WTC11 (cell line): ENCODE measurements around the gene C1orf146. TPM values are rescaled to one million over a fixed set of nuclear protein-coding genes. Genes with fewer than 3 reads are reported as not detected.
"Not testable (repeated sequence)": the region's sequence is repeated elsewhere in the genome, so short reads cannot be mapped to it uniquely, and the experiment has no call there.

ENCODE experiments used
- ATAC-seq: fragments of 200-7000 bp; cut with Tn5 transposase; 2 replicates; pipeline ENCODE4 v1.10.0; 2021; ENCODE audit warnings: mild to moderate bottlenecking, moderate library complexity
- CTCF ChIA-PET: fragments of 300-600 bp; sonication (Branson Sonifier 250); formaldehyde crosslinking; loops from one replicate; lab custom pipeline; 2021; ENCODE audit warnings: antibody characterized with exemption; lab: Charles Lee
- POLR2A ChIA-PET: fragments of 350-600 bp; sonication (Branson Sonifier 250); formaldehyde crosslinking; loops from one replicate; lab custom pipeline; 2021; ENCODE audit warnings: antibody characterized with exemption; lab: Charles Lee
- DNase-seq: peaks from one replicate; pipeline ENCODE4 v3.0.0; 2021; ENCODE audit warnings: low spot score
- H3K27ac Mint-ChIP-seq: 2 replicates; pipeline ENCODE4 v1.8.0; 2021; ENCODE audit warnings: mixed read lengths
- H3K27me3 Mint-ChIP-seq: 2 replicates; pipeline ENCODE4 v1.8.0; 2021; ENCODE audit warnings: low read depth, mild to moderate bottlenecking, moderate library complexity, mixed read lengths
- H3K36me3 Mint-ChIP-seq: 2 replicates; pipeline ENCODE4 v1.8.0; 2021; ENCODE audit warnings: mixed read lengths
- H3K4me1 Mint-ChIP-seq: 2 replicates; pipeline ENCODE4 v1.8.0; 2022; ENCODE audit warnings: mixed read lengths
- H3K4me3 Mint-ChIP-seq: 2 replicates; pipeline ENCODE4 v1.8.0; 2021; ENCODE audit warnings: mild to moderate bottlenecking, moderate library complexity, mixed read lengths
- H3K9me3 Mint-ChIP-seq: 2 replicates; pipeline ENCODE4 v1.8.0; 2021; ENCODE audit warnings: mixed read lengths
- FOXK1 ChIP-seq: sonication (generic); formaldehyde crosslinking; IDR thresholded peaks from 2 replicates; pipeline ENCODE4 v1.8.0; 2022; ENCODE audit warnings: mild to moderate bottlenecking, moderate library complexity, missing genetic modification reagents
- GRHL2 ChIP-seq: fragments of 250-450 bp; sonication (Bioruptor Pico); IDR thresholded peaks from 2 replicates; pipeline ENCODE4 v1.8.0; 2022; ENCODE audit warnings: mild to moderate bottlenecking, moderate library complexity; ENCODE audit not compliant: insufficient replicate concordance, severe bottlenecking
- HMGA2 ChIP-seq: fragments of 250-450 bp; sonication (Bioruptor Pico); IDR thresholded peaks from 2 replicates; pipeline ENCODE4 v1.4.0; 2021; ENCODE audit warnings: mild to moderate bottlenecking, moderate library complexity
- KAT7 ChIP-seq: sonication (generic); formaldehyde crosslinking; IDR thresholded peaks from 2 replicates; pipeline ENCODE4 v1.8.1; 2023; ENCODE audit warnings: missing genetic modification reagents, mild to moderate bottlenecking, borderline replicate concordance
- NFE2L1 ChIP-seq: sonication (generic); formaldehyde crosslinking; IDR thresholded peaks from 2 replicates; pipeline ENCODE4 v1.8.1; 2023; ENCODE audit warnings: missing genetic modification reagents
- PRRX2 ChIP-seq: fragments of 250-450 bp; sonication (Bioruptor Pico); IDR thresholded peaks from 2 replicates; pipeline ENCODE4 v1.8.0; 2021; ENCODE audit warnings: mild to moderate bottlenecking
- SOX15 ChIP-seq: fragments of 250-450 bp; sonication (Bioruptor Pico); IDR thresholded peaks from 2 replicates; pipeline ENCODE4 v1.9.0; 2021; ENCODE audit warnings: mild to moderate bottlenecking
- ZNF416 ChIP-seq: fragments of 250-450 bp; sonication (Bioruptor Pico); IDR thresholded peaks from 2 replicates; pipeline ENCODE4 v1.9.0; 2021; ENCODE audit warnings: mild to moderate bottlenecking, inconsistent platforms
- ZNF671 ChIP-seq: fragments of 250-450 bp; sonication (Bioruptor Pico); IDR thresholded peaks from 2 replicates; pipeline ENCODE4 v1.8.0; 2021; ENCODE audit warnings: mild to moderate bottlenecking
- total RNA-seq: library from RNA; stranded (reverse); gene quantifications from 3 replicates; pipeline ENCODE4 v1.2.3, GENCODE V29; 2021
- TF ChIP-seq, protein P1 (sequence below): sonication (generic); formaldehyde crosslinking; IDR thresholded peaks from 2 replicates; pipeline ENCODE4 v1.8.1; 2023; ENCODE audit warnings: mild to moderate bottlenecking, missing genetic modification reagents
- TF ChIP-seq, protein P2 (sequence below): sonication (generic); formaldehyde crosslinking; IDR thresholded peaks from 2 replicates; pipeline ENCODE4 v1.8.1; 2023; ENCODE audit warnings: mild to moderate bottlenecking, missing genetic modification reagents
- TF ChIP-seq, protein P3 (sequence below): sonication (generic); formaldehyde crosslinking; IDR thresholded peaks from 2 replicates; pipeline ENCODE4 v1.8.0; 2023; ENCODE audit warnings: missing genetic modification reagents, mild to moderate bottlenecking, borderline replicate concordance
- TF ChIP-seq, protein P4 (sequence below): sonication (generic); formaldehyde crosslinking; IDR thresholded peaks from 2 replicates; pipeline ENCODE4 v1.8.1; 2022; ENCODE audit warnings: mild to moderate bottlenecking, moderate library complexity, missing genetic modification reagents

Gene C1orf146
- total RNA-seq, 1 experiment from 2014 or later: not detected

DNA sequence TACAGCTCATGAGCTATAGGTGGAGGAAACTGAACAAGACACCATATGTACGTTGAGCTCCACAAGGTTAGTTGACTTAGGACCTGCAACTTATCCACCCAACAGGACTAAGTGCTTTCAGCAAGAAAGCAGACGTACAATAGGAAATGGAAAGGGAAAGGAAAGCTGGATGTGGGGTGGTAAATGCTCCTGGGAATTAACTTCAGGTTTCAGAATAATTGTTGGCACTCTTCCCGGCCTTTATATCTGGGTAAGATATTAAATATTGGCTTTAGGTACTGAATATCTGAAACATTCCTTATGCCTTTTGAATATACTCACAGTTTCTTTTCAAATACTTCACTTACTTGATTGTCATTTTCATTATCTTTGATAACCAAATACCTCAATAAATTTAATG is 44.8 kb downstream of the C1orf146 start (continued):
- TF ChIP-seq, protein P1, sequence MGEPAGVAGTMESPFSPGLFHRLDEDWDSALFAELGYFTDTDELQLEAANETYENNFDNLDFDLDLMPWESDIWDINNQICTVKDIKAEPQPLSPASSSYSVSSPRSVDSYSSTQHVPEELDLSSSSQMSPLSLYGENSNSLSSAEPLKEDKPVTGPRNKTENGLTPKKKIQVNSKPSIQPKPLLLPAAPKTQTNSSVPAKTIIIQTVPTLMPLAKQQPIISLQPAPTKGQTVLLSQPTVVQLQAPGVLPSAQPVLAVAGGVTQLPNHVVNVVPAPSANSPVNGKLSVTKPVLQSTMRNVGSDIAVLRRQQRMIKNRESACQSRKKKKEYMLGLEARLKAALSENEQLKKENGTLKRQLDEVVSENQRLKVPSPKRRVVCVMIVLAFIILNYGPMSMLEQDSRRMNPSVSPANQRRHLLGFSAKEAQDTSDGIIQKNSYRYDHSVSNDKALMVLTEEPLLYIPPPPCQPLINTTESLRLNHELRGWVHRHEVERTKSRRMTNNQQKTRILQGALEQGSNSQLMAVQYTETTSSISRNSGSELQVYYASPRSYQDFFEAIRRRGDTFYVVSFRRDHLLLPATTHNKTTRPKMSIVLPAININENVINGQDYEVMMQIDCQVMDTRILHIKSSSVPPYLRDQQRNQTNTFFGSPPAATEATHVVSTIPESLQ (CRISPR knock-in tag): no peak

DNA sequence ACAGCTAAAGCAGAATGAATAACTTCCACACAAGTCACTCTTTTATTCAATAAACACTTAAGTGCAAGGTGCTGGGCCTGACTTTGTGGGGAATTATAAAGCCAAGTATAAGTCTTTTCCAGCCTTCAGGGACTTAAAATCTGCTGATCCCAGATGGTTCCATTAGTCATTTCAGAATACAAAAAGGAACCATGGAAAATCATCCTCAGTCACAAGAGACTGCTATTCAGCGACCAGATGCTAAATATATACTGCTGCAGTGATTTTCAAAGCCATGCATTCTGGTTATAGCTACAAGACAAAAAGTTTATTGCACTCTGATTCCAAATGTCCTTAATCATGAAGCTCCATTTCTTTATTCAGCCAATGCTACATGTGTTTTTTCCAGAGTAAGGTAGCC is 55.3 kb downstream of the C1orf146 start:
- H3K27me3 Mint-ChIP-seq: no peaks in the 10 kb centered on the region
- DNase-seq (no peak), ATAC-seq (no peak)
- H3K4me3 Mint-ChIP-seq: no peak overlapping the region
- H3K27ac Mint-ChIP-seq: no peak overlapping the region
- H3K9me3 Mint-ChIP-seq: no peaks in the 10 kb centered on the region
- CTCF ChIA-PET: interaction anchor here (0.7 to 1.3 kb wide), 2 partner anchors 19 to 785 kb away, joined by 4 to 5 read pairs; no protein-coding TSS in a partner anchor
- TF ChIP-seq NFE2L1 (CRISPR knock-in tag) (no peak), SOX15 (no peak), ZNF416 (CRISPR knock-in tag) (no peak)
- H3K36me3 Mint-ChIP-seq: peaks cover 43% of the 10 kb centered on the region
- POLR2A ChIA-PET: interaction anchor here (0.6 kb wide), 1 partner anchor 324 kb away, joined by 3 read pairs; no protein-coding TSS in a partner anchor
- H3K4me1 Mint-ChIP-seq: no peaks in the 10 kb centered on the region

DNA sequence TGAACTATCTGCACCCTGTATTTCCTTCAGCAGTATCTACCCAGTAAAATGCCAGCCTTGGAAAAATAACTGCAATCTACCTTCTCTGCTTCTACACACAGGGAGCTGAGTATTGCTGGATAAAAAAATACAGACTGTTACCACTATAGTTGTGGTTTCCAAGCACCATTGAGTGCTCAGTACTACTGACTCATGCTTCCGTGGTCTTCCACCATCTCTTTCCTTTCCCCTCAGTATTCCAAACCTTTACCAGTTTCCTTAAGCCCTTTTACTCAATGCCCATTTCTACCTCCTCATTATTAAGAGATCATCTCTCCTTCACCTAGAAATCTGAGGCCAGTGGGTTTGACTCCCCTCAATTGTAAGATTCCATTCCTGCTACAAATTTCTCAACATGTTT is 57.2 kb downstream of the C1orf146 start:
- no peak overlapping the region for H3K4me3 Mint-ChIP-seq
- H3K27ac Mint-ChIP-seq: no peak overlapping the region
- TF ChIP-seq, protein P2, sequence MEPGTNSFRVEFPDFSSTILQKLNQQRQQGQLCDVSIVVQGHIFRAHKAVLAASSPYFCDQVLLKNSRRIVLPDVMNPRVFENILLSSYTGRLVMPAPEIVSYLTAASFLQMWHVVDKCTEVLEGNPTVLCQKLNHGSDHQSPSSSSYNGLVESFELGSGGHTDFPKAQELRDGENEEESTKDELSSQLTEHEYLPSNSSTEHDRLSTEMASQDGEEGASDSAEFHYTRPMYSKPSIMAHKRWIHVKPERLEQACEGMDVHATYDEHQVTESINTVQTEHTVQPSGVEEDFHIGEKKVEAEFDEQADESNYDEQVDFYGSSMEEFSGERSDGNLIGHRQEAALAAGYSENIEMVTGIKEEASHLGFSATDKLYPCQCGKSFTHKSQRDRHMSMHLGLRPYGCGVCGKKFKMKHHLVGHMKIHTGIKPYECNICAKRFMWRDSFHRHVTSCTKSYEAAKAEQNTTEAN (CRISPR knock-in tag): no peak
- no peak for TF ChIP-seq GRHL2 (CRISPR knock-in tag)
- ChIA-PET CTCF (no interaction called here), POLR2A (no interaction called here)
- no peaks in the 10 kb centered on the region for H3K9me3 Mint-ChIP-seq
- H3K36me3 Mint-ChIP-seq: peaks cover 39% of the 10 kb centered on the region
- no peaks in the 10 kb centered on the region for H3K4me1 Mint-ChIP-seq
- ATAC-seq: no peak
- H3K27me3 Mint-ChIP-seq: no peaks in the 10 kb centered on the region
- DNase-seq: no peak

DNA sequence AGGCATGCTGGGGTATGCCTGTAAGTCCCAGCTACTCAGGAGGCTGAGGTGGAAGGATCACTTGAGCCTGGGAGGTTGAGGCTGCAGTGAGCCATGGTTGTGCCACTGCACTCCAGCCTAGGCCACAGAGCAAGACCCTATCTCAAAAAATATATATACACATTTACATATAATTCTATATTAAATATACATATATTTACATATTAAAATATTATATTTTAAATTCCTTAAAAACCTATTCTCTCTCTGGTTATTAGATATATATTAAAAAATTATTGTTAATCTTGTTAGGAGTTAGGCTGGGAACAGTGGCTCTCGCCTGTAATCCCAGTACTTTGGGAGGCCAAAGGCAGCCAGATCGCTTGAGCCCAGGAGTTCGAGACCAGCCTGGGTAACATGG is 58.4 kb downstream of the C1orf146 start:
- TF ChIP-seq HMGA2 (CRISPR knock-in tag): peak; percentile 91
- TF ChIP-seq, protein P3, sequence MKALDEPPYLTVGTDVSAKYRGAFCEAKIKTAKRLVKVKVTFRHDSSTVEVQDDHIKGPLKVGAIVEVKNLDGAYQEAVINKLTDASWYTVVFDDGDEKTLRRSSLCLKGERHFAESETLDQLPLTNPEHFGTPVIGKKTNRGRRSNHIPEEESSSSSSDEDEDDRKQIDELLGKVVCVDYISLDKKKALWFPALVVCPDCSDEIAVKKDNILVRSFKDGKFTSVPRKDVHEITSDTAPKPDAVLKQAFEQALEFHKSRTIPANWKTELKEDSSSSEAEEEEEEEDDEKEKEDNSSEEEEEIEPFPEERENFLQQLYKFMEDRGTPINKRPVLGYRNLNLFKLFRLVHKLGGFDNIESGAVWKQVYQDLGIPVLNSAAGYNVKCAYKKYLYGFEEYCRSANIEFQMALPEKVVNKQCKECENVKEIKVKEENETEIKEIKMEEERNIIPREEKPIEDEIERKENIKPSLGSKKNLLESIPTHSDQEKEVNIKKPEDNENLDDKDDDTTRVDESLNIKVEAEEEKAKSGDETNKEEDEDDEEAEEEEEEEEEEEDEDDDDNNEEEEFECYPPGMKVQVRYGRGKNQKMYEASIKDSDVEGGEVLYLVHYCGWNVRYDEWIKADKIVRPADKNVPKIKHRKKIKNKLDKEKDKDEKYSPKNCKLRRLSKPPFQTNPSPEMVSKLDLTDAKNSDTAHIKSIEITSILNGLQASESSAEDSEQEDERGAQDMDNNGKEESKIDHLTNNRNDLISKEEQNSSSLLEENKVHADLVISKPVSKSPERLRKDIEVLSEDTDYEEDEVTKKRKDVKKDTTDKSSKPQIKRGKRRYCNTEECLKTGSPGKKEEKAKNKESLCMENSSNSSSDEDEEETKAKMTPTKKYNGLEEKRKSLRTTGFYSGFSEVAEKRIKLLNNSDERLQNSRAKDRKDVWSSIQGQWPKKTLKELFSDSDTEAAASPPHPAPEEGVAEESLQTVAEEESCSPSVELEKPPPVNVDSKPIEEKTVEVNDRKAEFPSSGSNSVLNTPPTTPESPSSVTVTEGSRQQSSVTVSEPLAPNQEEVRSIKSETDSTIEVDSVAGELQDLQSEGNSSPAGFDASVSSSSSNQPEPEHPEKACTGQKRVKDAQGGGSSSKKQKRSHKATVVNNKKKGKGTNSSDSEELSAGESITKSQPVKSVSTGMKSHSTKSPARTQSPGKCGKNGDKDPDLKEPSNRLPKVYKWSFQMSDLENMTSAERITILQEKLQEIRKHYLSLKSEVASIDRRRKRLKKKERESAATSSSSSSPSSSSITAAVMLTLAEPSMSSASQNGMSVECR (CRISPR knock-in tag): no peak
- POLR2A ChIA-PET: no interaction called here
- Mint-ChIP-seq H3K36me3 (peaks cover 47% of the 10 kb centered on the region), H3K4me1 (no peaks in the 10 kb centered on the region), H3K27me3 (no peaks in the 10 kb centered on the region), H3K9me3 (no peaks in the 10 kb centered on the region), H3K27ac (no peak overlapping the region), H3K4me3 (no peak overlapping the region)
- CTCF ChIA-PET: no interaction called here
- no peak for DNase-seq
- ATAC-seq: no peak

DNA sequence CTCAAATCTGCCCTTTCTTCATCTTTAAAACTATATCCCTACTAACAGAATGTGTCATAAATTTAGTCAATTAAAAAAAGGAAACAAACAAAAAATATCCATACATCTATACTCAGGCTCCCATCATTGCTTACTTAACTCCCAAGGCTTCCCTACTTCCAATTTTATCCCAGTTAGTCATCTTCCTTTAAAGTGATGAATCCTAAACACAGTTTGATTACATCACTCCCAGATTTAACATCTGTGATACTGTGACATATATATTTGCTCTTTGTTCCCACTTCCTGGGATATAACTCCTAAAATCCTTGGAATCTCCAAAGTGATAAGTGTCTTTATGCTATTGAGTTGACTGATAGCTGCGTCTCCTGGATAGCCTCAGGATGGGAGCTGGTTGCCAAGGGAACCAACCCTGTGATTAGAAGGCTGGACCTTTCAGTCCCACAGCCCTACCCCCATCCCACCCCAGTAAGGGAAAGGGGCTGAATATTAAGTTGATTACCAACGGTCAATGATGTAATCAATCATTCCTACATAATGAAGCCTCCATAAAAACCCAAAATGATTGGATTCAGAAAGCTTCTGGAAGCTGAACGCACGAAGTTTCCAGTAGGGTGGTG is 59.5 kb downstream of the C1orf146 start:
- no peak overlapping the region for H3K27ac Mint-ChIP-seq
- H3K4me3 Mint-ChIP-seq: no peak overlapping the region
- no peaks in the 10 kb centered on the region for H3K9me3 Mint-ChIP-seq
- no peak for DNase-seq
- peaks cover 45% of the 10 kb centered on the region for H3K36me3 Mint-ChIP-seq
- no peaks in the 10 kb centered on the region for H3K4me1 Mint-ChIP-seq
- TF ChIP-seq ZNF671 (CRISPR knock-in tag) (no peak), KAT7 (CRISPR knock-in tag) (no peak), FOXK1 (CRISPR knock-in tag) (no peak), PRRX2 (no peak)
- TF ChIP-seq, protein P4, sequence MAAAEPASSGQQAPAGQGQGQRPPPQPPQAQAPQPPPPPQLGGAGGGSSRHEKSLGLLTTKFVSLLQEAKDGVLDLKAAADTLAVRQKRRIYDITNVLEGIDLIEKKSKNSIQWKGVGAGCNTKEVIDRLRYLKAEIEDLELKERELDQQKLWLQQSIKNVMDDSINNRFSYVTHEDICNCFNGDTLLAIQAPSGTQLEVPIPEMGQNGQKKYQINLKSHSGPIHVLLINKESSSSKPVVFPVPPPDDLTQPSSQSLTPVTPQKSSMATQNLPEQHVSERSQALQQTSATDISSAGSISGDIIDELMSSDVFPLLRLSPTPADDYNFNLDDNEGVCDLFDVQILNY (CRISPR knock-in tag): no peak
- H3K27me3 Mint-ChIP-seq: no peaks in the 10 kb centered on the region
- no peak for ATAC-seq
- CTCF ChIA-PET: no interaction called here
- POLR2A ChIA-PET: no interaction called here

DNA sequence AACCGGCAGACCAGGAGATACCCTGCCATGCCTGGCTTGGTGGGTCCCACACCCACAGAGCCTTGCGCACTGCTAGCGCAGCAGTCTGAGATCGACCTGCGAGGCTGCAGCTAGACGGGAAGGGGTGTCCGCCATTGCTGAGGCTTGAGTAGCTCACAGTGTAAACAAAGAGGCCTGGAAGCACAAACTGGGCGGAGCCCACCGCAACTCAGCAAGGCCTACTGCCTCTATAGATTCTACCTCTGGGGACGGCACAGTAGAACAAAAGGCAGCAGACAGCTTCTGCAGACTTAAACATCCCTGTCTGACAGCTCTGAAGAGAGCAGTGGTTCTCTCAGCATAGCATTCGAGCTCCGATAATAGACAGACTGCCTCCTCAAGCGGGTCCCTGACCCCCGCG is 62.1 kb downstream of the C1orf146 start:
- H3K27me3 Mint-ChIP-seq, H3K27ac Mint-ChIP-seq, POLR2A ChIA-PET, ATAC-seq, H3K4me3 Mint-ChIP-seq, H3K9me3 Mint-ChIP-seq, H3K4me1 Mint-ChIP-seq, DNase-seq: not testable (repeated sequence)
- CTCF ChIA-PET: interaction anchor here (0.6 to 0.8 kb wide), 2 partner anchors 207 to 675 kb away, joined by 3 to 5 read pairs; partner anchors contain the start of gene GFI1
- H3K36me3 Mint-ChIP-seq: peaks cover 45% of the 10 kb centered on the region

DNA sequence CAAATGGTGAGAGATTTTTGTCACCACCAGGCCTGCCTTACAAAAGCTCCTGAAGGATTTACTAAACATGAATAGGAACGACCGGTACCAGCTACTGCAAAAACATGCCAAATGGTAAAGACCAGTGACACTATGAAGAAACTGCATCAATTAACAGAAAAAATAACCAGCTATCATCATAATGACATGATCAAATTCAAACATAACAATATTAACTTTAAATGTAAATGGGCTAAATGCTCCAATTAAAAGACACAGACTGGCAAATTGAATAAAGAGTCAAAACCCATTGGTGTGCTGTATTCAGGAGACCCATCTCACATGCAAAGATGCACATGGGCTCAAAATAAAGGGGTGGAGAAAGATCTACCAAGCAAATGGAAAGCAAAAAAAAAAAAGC is 63.7 kb downstream of the C1orf146 start:
- POLR2A ChIA-PET, H3K4me3 Mint-ChIP-seq, H3K4me1 Mint-ChIP-seq, CTCF ChIA-PET, H3K9me3 Mint-ChIP-seq, DNase-seq, H3K27ac Mint-ChIP-seq, ATAC-seq, H3K27me3 Mint-ChIP-seq: not testable (repeated sequence)
- peaks cover 59% of the 10 kb centered on the region for H3K36me3 Mint-ChIP-seq
